GM19372 (cell line): ENCODE data around the gene ZRANB3.
"Not testable (repeated sequence)": the region's sequence is repeated elsewhere in the genome, so short reads cannot be mapped to it uniquely, and the experiment has no call there.

Source experiments
- ATAC-seq: cut with Tn5 transposase; IDR thresholded peaks from one replicate; pipeline ENCODE4 v1.9.1; 2021; ENCODE audit warnings: mild to moderate bottlenecking, low read depth, moderate library complexity; ENCODE audit not compliant: unreplicated experiment

ZRANB3 gene

GRCh38 chr2:135530313-135531230 is at the start of gene ZRANB3:
TSS of gene ZRANB3 (minus strand) at chr2:135531218.
- peak; percentile 63 for ATAC-seq

DNA sequence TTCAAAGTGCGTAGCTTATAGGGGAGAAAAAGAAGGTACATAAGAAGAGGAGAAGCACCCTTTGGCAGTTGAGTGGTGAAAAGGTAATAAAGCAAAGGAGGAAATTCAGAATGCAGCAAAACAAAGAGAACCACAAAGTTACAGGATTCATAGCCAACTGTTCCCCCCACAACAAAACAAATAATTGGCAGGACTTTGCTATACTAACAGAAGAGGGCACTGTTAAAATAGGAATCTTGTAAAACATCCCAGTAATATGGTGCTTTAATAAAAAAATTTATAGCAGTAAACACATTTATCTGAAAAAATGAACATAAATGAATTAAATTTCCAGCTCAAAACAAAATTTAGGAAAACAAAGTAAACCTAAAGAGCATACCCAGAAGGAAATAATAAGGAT is 42.6 kb upstream of the ZRANB3 start:
- no peak for ATAC-seq

DNA sequence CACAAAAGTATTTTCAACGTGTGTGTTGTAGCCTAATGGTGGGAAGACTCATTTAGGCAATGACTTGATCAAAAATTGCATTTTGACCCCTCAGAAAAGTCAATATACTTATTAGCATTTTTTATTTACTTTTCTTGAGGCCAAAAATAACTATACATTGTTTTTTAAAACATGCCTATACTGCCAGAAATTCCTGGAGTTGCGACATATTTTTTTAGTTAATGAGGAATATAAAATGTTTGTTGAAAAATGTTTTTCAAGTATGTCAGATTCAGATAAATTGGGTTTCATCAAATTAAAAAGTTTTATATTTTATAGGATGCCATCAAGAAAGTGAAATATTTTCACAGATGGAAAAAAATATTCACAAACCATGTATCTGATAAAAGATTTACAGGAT is 39.9 kb upstream of the ZRANB3 start:
- ATAC-seq = no peak

DNA sequence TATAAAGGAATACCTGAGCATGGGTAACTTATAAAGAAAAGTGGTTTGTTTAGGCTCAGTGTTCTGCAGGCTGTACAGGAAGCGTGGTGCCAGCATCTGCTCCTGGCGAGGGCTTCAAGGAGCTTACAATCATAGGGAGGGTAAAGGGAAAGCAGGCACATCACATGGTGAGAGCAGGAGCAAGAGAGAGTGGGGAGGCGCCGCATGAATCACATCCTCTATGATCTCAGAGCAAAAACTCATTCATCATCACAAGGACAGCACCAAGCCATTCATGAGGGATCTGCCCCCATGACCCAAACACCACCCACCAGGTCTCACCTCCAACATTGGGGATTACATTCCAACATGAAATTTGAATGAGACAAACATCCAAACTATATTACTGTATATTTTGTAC is 32.8 kb upstream of the ZRANB3 start:
- no peak for ATAC-seq

GRCh38 chr2:135561925-135562324 is 30.9 kb upstream of the ZRANB3 start:
- no peak for ATAC-seq

DNA sequence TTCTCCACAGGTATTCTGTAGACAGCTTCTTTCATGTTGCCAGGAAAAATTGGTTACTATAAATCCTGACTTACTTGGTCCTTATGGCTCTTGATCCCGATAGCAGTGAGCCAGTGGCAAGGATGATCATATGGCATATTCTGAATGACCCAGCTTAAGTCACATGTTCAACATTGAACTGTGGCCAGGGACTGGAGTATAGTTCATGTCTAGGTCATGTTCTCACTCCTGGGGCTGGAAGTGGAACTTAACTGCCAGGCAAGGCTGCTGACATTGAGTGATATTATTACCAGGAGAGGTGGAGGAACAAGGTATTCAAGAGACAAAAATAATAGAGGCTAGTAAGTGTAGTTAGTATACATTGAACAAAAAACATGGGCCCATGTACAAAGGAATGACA is 26.5 kb upstream of the ZRANB3 start:
- no peak for ATAC-seq

- no peak for ATAC-seq
Observed at GRCh38 chr2:135555311-135555710, 24.3 kb upstream of the ZRANB3 start.

DNA sequence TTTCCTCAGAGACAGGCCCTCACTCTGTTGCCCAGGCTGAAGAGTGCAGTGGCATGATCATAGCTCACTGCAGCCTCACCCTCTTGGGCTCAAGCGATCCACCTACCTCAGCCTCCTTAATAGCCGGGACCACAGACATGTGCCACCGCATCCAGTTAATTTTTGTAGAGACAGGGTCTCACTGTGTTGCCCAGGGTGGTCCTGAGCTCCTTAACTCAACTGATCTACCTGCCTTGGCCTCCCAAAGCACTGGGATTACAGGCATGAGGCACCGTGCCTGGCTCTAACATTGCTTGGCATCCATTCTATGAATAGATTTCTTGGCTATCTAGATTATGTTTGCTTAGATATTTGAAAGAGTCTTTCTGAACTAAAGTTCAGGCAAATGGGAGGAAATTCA is 21.9 kb upstream of the ZRANB3 start:
- ATAC-seq = no peak

- ATAC-seq = no peak
Observed at GRCh38 chr2:135551356-135551755, 20.3 kb upstream of the ZRANB3 start.

DNA sequence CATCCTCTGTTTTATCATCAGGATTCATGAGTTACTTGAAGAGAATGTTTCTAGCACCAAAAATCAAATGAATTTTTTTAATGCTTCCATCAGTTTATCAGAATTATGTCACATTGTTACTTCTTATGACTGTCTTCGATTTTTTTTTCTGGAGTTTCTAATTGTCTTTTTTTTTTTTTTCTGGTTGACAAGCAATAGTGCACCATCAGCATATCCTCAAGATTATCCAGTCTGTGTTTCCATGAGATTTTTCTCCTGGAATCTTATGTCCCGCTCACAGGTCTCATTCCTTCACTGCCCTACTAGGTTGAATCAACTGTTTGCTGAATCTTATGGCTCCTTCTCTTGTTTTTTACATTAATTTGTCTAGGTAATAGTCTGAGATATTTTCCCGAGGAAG is 16.3 kb upstream of the ZRANB3 start:
- no peak for ATAC-seq

GRCh38 chr2:135546436-135546835 is 15.4 kb upstream of the ZRANB3 start:
- no peak for ATAC-seq

DNA sequence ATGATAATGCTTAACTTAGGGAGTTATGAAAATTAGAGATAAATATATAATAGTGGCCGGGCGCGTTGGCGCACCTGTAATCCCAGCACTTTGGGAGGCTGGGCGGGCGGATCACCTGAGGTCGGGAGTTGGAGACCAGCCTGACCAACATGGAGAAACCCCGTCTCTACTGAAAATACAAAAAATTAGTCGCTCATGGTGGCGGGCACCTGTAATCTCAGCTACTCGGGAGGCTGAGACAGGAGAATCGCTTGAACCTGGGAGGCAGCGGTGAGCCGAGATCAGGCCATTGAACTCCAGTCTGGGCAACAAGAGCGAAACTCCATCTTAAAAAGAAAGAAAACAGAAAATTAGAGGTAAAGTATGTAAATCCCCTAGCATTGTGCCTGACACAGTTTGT is 2.5 kb upstream of the ZRANB3 start:
- not testable (repeated sequence) for ATAC-seq

DNA sequence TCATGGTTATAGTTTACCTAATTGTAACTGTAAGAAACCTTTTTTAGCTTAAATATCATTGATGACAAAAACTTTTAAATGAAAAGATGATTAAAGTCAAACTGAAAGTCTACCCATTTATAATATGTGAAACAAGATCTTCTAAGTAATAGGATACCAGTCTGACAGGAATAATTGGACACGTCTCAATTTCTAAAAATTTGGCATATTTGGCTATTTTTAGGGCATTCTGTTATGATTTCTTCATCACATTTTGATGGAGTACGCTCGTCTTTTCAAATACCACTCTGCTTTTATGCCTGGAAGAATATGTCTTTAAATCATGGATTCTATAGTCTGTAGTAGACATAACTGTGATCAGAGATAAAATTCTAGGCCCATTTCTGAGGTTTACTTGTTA is 1.6 kb upstream of the ZRANB3 start:
- ATAC-seq = no peak

DNA sequence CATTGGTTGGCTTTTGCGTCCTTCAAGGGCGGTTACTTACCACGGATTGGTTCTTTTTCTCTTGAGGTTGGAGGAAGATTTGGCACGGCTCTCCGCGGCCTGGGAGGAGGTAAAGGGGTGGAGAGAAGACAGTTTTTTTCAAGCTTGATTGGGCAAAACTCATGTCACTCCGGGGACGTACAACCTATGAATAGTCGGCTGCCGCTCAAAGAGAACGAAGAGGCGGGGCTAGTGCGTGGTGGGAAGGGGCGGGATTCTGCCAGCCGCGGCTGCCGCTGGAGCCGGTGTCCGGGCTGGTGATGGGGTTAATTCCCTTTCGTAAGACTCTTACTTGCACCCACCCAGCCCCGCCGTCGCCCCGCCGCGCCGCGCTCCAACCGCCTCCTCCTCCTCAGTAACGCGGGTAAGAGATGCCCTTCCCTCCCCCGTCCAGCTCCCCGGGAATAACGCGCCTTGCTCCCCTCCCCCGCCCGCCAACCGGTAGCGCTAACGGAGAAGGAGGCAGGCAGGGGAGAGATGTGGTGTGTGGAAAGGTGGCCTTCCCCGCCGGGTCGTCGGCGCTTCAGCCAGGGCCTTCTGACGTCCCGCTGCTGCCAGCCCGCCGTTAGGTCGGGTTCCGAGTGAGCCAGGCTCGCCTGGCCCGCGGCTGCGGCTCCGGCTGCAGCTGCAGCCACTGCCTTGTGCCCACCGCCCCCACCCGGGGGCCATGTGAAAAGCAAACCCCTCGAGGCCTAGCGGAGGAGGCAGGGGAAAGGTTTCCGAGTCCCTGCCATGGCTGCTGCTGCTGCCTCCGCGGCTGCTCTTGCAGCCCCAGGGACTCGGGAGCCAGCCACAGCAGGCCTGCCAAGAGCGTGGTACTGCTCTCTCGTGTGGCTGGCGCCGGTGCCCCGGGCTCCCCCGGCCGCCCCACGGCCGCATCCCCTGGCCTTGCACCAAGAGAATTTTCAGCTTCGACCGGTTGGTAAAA is 496 bp upstream of the ZRANB3 start, which contains the start of gene R3HDM1:
R3HDM1 (plus strand) TSS at position 254 of the 967 bp plus-strand sequence. CDS start 73,362 bp downstream, outside the sequence.
- ATAC-seq = peak; percentile 75

DNA sequence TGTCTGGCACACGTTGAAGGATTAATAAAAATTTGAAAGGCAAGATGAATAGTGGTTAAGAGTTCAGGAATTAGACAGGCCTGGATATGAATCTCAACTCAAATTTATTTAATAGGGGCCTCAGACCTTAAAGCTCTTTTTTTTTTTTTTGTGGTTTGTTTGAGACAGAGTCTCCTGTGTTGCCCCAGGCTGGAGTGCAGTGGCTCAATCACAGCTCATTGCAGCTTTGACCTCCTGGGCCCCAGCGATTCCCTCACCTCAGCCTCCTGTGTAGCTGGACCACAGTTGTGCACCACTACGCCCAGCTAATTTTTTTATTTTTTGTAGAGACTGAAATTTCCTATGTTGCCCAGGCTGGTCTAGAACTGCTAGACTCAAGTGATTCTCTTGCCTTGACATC is 3.0 kb downstream of the ZRANB3 start:
- ATAC-seq = no peak

DNA sequence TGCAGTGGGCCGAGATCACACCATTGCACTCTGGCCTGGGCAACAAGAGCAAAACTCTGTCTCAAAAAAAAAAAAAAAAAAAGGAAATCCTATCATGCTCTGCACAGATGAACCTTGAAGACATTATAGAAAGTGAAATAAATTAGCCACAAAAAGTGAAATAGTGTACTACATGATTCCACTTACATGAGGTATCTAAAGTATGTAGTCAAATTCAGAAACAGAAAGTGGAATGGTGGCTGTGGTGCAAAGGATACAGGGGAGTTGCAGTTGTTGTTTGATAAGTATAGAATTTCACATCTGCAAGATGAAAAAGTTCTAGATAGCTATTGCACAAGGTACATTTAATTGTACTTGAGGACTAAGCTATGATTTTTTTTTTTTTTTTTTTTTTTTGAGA is 5.2 kb downstream of the ZRANB3 start:
- no peak for ATAC-seq

DNA sequence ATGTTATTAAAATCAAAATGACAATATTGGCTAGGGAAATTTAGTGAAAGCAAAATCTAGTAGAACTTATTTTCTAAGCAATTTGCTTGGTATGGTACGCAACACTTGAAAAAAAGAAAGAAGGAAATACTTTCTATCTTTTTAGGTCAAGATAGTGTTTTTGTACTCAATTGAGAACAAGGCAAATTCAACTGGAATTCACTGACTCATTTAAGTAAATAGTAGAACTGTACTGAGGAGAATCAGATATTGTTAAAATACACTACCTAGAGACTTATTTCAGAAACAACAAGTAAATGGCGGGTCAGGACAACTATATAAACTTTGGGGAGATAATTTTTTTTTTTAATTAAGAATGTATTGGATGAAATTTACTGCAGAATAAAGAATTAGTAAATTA is 18.9 kb downstream of the ZRANB3 start:
- no peak for ATAC-seq

- ATAC-seq = no peak
Observed at GRCh38 chr2:135510577-135510976, 20.4 kb downstream of the ZRANB3 start.

DNA sequence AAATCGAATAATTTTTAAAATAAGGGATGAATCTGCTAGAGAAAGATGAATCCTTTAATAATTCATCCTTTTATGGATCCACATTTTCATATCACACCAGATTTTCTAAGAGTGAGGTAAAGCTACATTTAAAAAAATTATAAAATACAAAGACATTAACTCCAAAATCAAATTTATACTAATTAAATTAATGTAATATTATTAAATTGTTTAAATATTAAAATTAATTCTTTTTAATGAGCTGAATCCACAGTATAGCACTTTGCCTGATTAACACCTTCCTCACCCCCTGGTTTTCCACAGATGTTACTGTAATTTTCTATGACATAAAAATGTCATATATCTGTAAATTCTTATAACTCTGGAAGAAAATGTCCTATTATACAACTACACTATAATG is 26.2 kb downstream of the ZRANB3 start:
- ATAC-seq = no peak

DNA sequence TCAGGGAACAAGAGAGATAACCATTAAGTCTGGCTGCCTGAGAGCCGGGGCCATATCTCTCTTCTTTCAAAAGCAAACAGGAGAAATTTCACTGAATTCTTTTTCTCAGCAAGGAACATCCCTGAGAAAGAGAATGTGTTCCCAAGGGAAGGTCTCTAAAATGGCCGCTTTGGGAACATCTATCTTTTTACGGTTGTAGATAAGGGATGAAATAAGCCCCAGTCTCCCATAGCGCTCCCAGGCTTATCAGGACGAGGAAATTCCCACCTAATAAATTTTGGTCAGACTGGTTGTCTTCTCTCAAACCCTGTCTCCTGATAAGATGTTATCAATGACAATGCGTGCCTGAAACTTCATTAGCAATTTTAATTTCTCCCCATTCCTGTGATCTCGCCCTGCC is 32.4 kb downstream of the ZRANB3 start:
- ATAC-seq = not testable (repeated sequence)

- ATAC-seq = no peak
Observed at GRCh38 chr2:135494917-135495316, 36.1 kb downstream of the ZRANB3 start.
